Omental fat pad (tissue), 4 donors: ENCODE data around the gene GABRB1. TPM values are rescaled to one million over a fixed set of nuclear protein-coding genes. Genes with fewer than 3 reads are reported as not detected.
"Not testable (repeated sequence)": the region's sequence is repeated elsewhere in the genome, so short reads cannot be mapped to it uniquely, and the experiment has no call there.

Experiments
- ATAC-seq: fragments of 150-250 bp; one replicate; pipeline ENCODE4 v1.9.1; 2016; ENCODE audit warnings: mild to moderate bottlenecking, moderate library complexity; ENCODE audit not compliant: low FRiP score
- DNase-seq: peaks from one replicate; pipeline ENCODE4 v3.0.0-alpha.2; 2019; ENCODE audit warnings: low spot score
- total RNA-seq, 4 donors: library from RNA; depleted of rRNA; stranded (reverse); fragments of >200 nt; gene quantifications; one replicate each; pipeline ENCODE4 v1.1.0, GENCODE V29; 2016
- TF ChIP-seq, protein P1 (sequence below), 3 donors: fragments of 450-650 bp; IDR thresholded peaks; one replicate each; pipeline ENCODE4 v1.5.1; 2016 to 2017; ENCODE audit warnings: antibody characterized with exemption in 3 of 3, mild to moderate bottlenecking in 3 of 3, moderate library complexity in 2 of 3

GABRB1 gene
- total RNA-seq, 4 donors from 2014 or later, result 0.28 TPM; not detected in 3

GRCh38 chr4:47289805-47290204 is 258.4 kb downstream of the GABRB1 start:
- TF ChIP-seq, protein P1, sequence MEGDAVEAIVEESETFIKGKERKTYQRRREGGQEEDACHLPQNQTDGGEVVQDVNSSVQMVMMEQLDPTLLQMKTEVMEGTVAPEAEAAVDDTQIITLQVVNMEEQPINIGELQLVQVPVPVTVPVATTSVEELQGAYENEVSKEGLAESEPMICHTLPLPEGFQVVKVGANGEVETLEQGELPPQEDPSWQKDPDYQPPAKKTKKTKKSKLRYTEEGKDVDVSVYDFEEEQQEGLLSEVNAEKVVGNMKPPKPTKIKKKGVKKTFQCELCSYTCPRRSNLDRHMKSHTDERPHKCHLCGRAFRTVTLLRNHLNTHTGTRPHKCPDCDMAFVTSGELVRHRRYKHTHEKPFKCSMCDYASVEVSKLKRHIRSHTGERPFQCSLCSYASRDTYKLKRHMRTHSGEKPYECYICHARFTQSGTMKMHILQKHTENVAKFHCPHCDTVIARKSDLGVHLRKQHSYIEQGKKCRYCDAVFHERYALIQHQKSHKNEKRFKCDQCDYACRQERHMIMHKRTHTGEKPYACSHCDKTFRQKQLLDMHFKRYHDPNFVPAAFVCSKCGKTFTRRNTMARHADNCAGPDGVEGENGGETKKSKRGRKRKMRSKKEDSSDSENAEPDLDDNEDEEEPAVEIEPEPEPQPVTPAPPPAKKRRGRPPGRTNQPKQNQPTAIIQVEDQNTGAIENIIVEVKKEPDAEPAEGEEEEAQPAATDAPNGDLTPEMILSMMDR (IDR thresholded peaks at IDR 0.05), result no peak
- ATAC-seq, result no peak

DNA sequence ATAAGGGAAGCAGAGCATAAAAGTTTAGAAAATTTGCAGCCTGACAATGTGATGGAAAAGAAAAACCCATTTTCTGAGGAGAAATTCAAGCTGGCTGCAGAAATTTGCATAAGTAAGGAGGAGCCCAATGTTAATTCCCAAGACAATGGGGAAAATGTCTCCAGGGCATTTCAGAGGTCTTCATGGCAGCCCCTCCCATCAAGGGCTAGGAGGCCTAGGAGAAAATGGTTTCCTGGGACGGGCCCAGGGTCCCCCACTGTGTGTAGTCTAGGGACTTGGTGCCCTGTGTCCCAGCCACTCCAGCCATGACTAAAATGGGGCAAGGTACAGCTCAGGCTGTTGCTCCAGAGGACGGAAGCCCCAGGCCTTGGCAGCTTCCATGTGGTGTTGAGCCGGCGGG is 259.5 kb downstream of the GABRB1 start:
- not testable (repeated sequence) for ATAC-seq, DNase-seq

More at GRCh38 chr4:47289805-47290204, 258.4 kb downstream of the GABRB1 start:
- no peak for DNase-seq

DNA sequence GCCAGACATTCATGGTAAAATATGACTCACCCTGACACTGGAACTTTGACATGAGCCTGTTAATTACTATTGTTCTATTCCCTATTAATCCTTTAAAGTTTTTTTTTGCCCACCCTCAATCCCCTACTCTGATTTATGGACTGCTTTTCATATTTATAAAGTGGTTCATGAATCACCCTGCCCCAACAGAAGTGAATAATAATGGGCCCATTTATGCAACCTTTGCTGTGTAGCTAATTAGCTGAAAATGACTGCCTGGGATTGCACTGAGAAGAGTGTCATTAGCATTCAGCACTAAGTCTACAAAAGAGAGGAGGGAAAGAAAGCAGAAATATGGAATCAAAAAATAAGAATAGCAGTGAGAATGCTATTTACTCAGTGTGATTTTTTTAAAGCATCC is 277.8 kb downstream of the GABRB1 start:
- ATAC-seq (no peak), DNase-seq (no peak)
- TF ChIP-seq, protein P1 (IDR thresholded peaks at IDR 0.05), result no peak

DNA sequence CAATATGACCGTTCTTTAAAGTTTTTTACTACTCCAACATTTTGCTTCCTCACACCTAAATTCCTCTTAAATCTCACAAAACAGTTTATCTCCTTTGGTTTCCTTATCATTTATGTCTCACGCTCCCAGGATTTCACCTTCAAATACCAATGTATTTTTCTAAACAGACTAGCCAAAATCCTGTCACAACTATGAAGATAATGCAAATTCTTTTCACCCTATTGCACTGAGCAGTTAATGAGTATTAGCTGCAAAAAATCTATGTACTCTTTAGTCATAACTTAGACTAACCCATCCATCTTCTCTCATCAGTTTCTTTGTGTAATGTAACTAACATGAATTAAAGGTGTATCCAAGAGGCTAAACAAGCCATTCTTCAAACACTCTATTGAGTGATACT is 280.8 kb downstream of the GABRB1 start:
- TF ChIP-seq, protein P1 (IDR thresholded peaks at IDR 0.05), result no peak
- DNase-seq (no peak), ATAC-seq (no peak)

- ATAC-seq, result no peak
- TF ChIP-seq, protein P1 (IDR thresholded peaks at IDR 0.05), result no peak
- DNase-seq, result no peak
These were observed 282.0 kb downstream of the GABRB1 start for GRCh38 chr4:47313384-47313783.

DNA sequence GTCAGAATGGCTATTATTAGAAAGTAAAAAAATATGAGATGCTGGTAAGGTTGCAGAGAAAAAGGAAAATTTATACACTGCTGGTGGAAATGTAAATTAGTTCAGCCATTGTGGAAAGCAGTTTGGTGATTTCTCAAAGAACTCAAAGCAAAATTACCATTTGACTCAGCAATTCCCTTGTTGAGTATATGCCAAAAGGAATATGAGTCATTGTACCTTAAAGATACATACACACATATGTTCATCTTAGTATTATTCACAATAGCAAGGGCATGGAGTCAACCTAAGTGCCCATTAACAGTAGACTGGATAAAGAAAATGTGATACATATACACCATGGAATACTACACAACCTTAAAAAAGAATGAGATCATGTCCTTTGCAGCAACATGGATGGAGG is 284.0 kb downstream of the GABRB1 start:
- TF ChIP-seq, protein P1 (IDR thresholded peaks at IDR 0.05), result no peak
- DNase-seq (no peak), ATAC-seq (no peak)

GRCh38 chr4:47326025-47326424 is 294.7 kb downstream of the GABRB1 start:
- TF ChIP-seq, protein P1 (IDR thresholded peaks at IDR 0.05), result no peak
- ATAC-seq (no peak), DNase-seq (no peak)

DNA sequence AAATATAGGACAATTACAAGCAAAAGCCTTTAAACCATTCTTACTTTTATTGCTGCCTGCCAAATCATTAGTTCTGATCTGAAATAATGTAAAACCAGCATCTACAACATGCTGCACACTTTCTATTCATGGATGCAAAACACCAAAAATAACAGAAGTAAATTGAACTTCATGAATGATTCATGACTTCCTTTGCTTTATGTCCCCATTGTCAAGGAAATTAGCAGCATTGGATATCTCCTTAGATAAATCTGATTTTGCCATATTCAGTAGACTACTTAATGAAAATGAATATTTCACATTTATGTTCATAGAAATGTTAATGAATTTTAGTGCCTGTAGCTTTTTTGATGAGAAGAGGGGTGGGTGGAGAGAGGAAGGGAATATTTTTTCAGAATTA is 299.5 kb downstream of the GABRB1 start:
- DNase-seq (no peak), ATAC-seq (no peak)
- TF ChIP-seq, protein P1 (IDR thresholded peaks at IDR 0.05), result no peak
